ENCODE results near the gene CLMN.
"Not testable (repeated sequence)": the region's sequence is repeated elsewhere in the genome, so short reads cannot be mapped to it uniquely, and the experiment has no call there.

The CLMN gene

DNA sequence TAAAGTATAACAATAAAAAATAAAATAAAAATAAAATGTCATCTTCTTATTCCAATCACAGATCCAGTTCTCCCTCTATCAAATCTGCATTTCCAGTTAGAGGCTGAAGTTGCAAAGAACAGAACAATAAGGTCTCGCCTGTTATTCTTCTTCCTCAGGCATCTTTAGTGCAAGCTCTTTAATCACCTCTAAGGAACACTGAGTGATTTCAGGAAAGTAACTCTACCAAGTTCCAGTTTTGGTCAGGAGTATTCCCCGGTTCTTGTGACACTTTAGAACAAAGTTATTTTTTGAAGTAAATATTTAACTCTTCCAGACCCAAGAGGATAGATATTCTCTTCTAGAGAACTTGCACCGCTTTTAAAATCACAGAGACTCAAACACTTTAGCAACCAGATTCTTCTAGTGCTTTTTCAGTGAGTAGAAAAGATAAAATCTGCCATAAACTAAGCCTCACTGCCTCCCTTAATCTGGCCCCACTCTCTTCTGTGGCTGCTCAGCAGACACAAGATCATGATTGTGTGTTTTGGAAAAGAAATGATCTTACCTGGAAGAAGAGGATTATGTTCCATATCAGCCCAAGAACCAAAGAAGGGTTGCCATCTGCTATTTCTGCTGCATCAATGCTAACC lies 104.5 kb downstream of the CLMN start:
- no peak for DNase-seq

DNA sequence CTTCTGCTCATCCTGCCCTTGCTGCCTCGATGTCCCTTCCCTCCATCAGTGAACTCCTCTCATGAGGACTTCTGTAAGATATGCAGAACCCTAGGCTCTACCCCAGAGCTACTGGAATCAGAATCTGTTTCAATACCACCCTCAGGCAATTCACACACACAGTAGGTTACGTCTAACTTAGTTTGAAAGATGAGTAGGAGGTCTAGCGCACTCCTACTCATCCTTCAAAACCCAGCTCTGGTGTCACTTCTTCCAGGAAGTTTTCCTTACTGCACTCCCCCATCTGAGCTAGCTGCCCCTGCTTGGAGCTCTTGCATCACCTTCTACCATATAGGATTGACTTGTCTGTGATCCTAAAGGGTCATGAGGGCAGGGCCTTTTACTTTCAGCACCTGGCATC lies 105.9 kb downstream of the CLMN start:
- DNase-seq, result no peak

DNA sequence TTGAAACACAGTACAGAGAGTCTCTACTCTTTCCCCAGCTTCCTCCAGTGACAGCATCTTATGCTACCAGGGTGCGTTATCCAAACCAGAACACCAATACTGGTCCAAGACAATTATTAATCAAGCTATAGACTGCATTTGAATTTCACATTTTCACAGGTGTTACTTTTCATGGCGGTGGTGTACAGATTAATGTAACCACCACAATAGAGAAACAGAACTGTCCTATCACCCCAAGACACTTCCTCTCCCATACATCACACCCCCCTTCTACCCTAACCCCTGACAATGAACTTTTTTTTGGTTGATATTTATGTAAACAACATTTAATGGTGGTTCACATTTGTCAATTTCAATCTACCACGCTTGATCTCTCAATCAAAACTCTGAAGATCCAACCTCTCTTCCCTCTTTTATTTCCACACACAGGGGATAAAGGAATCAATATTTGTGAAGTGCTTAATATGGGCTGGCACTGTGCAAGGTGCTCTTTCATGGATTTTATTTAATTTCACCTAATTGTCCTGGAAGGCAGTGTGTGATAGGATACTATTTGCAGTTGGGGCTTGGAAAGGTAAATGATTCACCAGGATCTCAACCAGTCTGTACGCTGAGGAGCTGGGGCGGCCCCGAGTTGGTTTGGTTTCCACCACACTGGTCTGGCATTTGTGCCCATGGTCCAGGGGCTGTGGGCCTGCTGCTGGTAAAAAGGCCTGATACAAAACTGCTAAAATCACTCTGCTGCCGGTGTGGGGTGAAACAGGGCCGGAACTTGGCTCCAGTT lies 107.8 kb downstream of the CLMN start:
- no peak for DNase-seq

DNA sequence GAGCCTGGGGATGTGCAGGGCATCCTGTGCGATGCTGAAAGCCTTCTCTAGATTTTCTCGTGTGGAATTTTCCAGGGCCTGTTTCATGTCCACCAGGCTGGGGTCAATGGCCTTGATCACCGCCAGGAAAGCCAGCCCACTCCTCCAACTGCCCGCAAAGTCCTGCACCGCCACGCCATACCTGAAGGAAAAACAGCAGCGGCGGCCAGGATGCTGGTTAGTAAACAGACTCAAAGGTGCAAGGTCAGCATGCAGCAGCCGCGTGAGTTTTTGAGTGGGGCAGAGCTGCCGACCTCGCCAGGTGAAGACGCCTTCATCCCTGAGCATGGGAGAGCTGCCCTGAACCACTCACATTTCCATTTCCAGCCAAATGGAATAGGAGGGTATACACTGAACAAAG lies 109.0 kb downstream of the CLMN start:
- DNase-seq, result no peak

DNA sequence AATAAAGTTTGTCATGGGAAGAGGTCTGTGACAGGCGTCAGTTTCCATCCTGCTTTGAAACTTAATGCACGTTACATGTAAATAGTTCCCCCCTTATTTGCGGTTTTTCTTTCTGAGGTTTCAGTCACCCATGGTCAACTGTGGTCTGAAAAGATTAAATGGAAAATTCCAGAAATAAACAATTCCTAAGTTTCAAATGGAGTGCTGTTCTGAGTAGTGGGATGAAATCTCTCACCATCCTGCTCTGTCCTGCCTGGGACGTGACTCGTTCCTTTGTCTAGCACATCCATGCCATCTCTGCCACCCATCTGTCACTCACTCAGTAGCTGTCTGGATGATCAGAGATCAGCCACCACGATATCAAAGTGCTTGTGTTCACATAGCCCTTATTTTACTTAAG lies 111.1 kb downstream of the CLMN start:
- DNase-seq, result no peak

DNA sequence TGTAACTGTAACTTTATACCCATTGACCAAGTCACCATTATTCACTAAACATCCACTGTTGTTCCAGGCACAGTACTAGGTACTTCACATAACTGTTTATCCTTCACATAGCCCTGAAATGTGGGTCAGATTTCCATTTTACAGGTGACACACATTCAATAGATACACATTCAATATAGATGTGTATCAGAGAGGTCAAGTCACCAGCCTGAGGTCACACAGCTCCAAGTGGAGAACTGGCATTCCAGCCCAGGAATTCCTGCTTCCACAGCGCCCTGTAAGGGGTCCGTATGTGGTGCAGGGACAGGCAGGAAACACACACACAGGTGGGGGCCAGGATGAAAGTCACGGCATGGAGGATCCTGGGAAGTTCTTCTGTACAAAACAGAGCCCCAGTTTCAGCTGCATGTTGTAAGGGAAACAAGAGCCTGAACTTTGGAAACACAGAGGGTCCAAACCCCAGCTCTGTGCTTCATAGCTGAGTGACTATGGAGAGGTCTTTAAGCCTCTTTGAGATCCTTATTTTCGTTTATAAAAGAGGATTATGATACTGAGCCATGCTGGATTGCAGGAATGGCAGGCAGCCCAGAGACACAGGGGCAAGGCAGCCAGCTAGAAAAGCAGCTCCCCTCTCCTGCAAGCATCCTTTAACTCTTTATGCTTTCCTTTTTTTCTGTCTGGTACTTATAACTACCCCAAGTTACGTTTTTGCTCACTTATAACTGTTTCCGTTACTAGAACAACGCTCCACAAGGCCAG lies 112.1 kb downstream of the CLMN start:
- DNase-seq, result no peak

DNA sequence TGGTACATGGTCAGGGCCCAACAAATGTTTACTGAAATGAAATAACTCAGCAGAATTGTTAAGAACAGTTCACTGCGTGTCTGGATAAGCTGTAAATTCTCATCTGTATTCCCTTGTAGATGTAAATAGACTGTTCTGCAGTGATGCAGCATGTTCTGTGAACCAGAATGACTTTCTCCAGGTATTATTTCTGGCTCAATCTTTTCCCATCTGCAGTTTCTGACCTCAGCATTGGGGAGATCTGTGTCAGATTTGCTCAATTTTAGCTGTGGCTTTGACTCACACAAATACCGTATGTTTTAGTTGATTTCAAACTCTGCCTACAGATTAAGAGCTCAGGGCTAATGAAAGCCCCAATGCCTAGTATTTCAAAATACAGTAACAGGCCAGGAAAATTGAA lies 113.2 kb downstream of the CLMN start:
- no peak for DNase-seq

DNA sequence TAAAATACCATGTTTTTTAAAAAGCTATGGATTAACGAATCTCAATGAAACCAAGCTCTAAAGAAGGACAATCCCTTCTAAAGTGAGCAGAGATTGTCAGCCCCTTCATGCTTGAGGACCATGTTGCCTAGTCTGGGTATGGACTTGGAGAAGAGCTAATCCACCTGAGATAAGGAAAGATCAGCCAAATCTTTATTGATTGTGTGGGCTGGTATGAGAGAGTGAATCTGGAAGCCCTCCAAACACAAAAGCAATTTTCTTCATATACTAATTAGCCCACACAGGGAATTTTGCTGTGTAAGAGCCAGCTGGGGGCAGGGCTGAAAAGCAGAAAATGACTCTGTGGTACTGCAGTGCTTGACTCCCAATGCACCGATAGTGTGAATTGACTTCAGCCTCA lies 115.0 kb downstream of the CLMN start:
- no peak for DNase-seq

DNA sequence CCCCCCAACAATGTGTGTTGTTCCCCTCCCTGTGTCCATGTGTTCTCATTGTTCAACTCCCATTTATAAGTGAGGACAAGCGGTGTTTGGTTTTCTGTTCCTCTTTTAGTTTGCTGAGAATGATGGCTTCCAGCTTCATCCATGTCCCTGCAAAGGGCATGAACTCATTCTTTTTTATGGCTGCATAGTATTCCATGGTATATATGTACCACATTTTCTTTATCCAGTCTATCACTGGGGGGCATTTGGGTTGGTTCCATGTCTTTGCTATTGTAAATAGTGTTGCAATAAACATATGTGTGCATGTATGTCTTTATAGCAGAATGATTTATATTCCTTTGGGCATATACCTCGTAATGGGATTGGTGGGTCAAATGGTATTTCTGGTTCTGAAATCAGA lies 118.0 kb downstream of the CLMN start:
- DNase-seq, result not testable (repeated sequence)

DNA sequence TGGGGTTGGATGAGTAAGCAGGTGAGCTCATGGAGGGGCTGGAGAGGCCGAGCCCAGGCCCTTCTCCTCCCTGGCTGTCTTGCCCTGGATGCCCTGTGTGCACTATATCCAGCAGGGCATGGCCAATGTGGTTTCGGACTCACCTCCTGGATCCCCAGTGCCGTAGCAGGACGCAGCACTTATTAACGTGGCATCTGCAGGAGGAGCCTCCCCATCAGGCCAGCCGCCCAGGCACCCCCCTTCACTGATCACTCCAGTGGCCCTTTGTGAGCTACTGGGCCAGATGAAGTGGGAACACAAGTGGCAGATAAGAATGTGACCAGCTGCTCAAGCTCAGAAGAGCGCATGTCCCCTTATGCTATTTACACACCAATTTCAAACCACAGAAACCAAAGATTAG lies 119.3 kb downstream of the CLMN start:
- DNase-seq, result no peak

DNA sequence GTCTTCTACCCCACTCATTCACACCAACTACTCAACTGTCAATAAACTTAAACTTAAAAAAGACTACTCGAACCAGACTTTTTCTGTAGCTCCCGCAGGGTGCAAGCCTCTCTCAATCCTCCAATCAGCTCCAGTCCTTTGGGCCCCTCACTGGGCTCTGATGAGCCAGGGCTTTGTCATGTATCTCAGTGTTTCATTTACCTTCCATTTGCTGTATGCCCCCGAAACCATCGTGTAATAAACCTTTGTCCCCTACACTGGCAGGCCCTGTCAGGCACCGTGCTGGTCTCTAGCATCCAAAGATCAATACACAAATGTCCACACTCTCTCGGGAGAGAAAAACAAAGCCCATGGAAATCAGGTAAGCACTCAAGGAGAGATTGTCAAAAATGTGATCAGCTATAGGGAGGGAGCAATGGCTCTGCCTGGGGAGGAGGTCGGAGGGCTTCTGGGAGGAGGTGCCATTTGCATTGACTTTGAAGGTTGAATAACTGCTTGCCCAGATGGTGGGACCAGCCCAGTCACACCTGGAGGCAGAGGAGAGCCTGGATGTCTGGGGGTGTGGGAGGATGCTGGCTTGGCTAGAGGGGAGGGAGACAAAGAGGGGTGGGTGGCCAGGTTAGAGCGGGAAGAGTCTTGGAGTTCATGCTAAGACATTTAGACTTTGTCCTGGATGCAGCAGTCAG lies 120.3 kb downstream of the CLMN start:
- no peak for DNase-seq

DNA sequence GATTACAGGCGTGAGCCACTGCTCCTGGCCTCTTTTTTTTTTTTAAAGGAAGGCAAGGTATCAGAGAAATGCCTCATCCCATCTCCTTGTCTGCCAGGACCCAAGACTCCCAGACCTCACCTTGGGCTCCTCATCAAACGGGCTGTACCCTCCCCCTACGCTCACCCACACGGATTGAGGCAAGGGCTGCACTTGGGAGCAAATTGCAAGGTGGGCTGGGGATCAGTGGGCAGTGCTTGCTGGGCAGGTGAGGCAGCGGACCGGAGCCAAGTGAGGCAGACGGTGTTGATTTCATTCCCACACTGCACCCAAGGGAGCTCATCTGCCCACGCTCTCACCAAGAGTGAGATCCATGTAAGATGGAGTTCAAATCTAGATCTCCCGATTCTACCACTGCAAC lies 121.4 kb downstream of the CLMN start:
- DNase-seq, result no peak

DNA sequence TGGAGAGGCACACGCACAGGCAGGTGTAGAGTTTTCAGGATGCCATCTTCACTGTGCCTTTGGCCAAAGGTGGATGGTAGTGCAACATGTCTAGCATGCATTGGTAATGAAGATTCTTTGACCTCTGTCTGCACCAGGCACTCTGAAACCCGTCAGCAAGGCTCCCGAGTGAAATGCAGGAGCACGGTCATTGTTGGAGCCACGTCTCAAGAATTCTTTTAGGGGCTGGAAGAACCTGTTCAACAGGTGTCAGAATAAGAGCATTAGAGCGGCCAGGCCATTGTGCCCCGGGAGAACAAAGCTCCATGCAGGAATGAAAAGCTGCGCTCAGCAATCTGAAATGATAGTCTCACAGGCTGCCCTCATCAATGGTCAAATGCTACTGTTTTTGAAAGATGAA lies 122.2 kb downstream of the CLMN start:
- DNase-seq, result no peak

DNA sequence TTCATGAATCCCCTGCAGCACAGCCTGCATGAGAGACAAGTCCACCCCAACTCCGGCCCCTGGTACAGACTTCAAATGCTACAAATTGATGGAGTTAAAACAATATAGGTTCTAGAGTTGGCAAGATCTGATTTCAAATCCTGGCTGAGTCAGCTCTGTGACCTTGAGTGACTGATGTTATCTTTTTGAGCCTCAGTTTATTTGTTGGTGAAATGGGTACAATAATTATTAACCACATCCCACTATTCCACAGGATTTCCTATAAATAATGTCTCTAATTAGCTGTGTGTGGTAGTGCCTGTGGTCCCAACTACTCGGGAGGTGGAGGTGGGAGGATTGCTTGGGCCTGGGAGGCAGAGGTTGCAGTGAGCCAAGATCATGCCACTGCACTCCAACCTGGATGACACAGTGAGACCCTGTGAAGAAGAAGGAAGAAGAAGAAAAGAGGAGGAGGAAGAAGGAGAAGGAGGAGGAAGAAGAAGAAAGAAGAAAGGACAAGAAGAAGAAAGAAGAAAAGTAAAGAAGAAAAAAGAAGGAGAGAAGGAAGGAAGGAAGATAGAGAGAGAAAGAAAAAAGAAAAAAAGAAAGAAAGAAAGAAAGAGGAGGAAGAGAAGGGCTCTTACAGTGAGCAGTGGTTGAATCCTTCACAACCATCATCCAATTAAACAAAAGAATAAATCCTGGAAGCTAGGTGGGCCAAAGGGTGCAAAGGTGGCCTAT lies 122.7 kb downstream of the CLMN start:
- DNase-seq, result no peak

DNA sequence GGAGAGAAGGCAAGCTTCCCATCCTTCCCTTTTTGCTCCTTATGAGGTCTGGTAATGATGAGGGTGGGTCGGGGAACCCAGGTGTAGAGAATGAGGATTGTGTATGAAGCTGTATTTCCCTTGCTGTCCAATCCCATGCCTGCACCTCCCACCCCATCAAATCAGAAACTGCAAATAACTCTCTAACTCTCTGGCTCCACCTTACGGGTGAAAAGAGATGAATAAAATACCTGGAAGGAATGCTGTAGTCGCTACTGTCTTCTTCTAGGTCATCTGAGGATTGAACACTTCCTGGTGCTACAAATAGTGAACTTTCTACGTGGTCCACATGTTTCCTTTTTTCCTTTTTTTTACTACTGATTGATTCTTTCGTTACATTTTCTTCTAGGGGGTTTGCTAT lies 123.4 kb downstream of the CLMN start:
- no peak for DNase-seq

DNA sequence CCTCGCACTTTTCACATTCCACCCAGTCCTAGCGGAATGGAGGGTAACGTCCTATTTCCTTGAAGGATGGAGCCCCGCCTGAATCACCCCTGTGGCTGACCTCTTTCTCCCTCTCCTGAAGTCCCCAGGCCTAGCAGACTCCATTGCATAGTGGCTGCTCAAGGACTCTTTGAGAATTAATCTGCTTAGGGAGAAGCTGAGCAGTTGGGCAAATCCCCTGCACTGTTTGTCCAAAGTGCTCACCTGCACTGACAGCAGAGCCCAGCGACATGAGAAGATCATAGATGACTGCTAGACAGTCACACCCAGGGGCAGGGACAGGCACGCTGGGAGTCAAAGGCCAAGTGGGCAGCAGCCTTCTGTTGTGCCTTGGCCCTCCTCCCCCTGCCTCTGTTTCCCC lies 124.7 kb downstream of the CLMN start:
- DNase-seq, result no peak

DNA sequence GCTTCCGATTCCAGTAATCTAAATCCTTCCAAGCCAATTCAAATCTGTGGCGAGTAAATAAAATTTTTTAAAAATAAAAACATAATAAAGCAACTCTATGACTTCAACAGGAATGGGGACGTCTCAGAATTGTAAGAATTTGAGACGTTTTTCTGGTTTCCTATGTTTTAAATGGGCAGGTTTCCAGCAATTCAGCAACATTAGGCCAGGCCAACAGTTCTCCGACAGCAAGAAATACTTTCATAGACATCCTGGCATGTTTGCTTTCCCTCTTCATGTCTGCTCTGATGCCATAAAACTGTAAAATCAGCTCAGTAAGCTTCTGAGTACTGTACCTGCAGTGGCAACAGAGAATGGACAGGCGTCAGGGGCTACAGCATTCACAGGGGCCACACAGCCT lies 126.6 kb downstream of the CLMN start:
- DNase-seq, result no peak

DNA sequence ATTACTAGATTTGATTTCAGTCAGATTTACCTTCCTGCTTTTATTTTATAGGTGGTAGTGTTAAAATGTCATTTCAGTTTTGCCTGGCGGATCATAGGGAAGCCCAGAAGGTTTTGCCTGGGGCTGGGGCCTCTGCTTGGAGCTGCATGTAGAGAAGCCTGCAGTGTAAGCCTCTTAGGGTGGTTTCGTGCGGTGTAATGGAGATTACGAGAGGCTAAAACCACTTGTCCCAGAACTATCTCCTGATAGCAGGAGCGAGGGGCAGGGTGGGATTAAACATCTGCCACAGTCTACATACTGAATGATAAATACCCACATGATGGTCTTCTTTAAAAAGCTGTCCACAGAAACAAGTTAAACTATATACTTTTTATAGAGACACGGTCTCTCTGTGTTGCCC lies 127.4 kb downstream of the CLMN start:
- no peak for DNase-seq

DNA sequence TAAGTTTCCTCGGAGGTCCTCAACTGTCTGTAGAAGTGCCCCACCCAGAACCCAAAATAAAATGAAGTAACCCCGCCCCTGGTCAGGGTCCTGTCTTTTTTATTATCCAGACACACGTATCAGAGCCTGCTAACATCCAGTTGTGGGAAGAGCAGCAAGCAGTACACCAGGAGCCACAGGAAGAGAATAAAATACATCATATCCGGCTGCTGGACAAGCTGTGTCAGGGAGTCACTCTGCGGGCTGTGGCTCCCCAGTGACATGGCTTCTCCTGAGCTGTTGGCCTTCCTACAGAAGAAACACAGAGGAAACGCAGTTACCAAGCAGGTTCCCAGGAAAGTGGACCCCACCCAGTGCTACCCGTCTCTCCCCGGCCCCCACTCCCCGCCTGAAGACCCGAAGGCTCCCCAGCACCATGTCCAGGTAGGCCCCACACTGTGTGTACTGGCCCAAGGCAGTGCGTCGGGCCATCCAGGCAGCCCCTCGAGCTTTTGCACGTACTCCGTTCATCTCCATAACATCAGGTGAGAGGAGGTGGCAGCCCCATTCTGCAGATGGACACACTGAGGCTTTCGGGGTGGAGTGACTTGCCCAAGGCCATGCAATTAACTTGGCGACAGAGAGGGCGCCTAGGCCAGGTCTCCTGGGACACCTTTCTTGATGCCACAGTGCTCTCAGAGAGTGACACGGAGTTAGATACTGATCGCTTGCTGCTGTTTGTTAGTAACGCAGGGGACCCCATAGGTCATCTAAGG lies 128.1 kb downstream of the CLMN start:
- no peak for DNase-seq

DNA sequence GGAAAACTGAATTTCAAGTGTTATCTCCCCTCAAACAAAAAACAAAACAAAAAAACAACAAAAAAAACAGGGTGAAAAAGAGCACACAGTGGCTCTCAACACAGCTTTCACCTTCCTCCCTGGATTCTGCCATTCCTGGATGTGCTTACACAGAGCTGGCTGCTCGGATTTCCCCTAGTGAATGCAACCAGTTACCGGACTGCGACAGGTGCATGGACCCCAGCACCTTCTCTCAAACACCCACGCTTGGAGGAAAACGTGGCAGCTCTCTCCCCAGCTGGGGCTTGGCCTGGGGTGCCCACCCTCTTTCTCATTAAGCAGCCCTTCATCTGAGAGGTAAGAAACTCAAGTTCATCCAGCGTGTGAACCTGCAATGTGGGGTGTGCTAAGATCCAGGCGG lies 128.9 kb downstream of the CLMN start:
- no peak for DNase-seq

DNA sequence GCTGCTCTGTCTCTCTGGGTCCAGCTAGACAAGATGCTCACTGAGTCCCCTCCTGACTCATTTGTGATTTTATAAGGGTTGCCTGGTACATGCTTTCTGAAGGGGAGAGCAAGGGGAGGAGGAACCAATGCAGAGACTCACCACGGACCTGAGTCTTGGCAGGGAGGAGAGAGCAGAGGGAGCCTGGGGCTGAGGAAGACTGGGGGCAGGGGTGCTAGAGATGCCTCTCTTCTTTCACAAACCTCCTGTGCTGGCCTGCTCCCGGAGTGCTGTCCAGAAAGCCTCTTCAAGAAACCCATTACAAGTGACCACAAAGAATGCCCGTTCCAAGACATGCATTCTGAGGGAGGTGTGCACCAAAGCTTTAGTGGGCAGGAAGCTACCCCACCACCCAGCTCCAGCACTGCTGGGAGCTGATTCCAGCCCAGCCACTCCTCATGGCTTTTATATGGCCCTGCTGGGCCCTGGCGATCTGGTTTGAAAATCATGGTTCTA lies 129.3 kb downstream of the CLMN start:
- no peak for DNase-seq

Measured in NCI-H1694 (cell line).